Stimulated activated CD8-positive, alpha-beta memory T cell treated with anti-CD3 and anti-CD28 coated beads, Interleukin-12 subunit alpha, Interleukin-12 subunit beta, amount 100 ng/mL, for 4 hours (primary cell): ENCODE data around the gene TIGD7.

Experiments used
- DNase-seq: peaks from one replicate; pipeline ENCODE4 v3.0.0-alpha.2; 2020; ENCODE audit warnings: low read depth

The TIGD7 gene, protein sequence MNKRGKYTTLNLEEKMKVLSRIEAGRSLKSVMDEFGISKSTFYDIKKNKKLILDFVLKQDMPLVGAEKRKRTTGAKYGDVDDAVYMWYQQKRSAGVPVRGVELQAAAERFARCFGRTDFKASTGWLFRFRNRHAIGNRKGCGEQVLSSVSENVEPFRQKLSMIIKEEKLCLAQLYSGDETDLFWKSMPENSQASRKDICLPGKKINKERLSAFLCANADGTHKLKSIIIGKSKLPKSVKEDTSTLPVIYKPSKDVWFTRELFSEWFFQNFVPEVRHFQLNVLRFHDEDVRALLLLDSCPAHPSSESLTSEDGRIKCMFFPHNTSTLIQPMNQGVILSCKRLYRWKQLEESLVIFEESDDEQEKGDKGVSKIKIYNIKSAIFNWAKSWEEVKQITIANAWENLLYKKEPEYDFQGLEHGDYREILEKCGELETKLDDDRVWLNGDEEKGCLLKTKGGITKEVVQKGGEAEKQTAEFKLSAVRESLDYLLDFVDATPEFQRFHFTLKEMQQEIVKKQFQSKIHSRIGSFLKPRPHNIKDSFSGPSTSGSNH

DNA sequence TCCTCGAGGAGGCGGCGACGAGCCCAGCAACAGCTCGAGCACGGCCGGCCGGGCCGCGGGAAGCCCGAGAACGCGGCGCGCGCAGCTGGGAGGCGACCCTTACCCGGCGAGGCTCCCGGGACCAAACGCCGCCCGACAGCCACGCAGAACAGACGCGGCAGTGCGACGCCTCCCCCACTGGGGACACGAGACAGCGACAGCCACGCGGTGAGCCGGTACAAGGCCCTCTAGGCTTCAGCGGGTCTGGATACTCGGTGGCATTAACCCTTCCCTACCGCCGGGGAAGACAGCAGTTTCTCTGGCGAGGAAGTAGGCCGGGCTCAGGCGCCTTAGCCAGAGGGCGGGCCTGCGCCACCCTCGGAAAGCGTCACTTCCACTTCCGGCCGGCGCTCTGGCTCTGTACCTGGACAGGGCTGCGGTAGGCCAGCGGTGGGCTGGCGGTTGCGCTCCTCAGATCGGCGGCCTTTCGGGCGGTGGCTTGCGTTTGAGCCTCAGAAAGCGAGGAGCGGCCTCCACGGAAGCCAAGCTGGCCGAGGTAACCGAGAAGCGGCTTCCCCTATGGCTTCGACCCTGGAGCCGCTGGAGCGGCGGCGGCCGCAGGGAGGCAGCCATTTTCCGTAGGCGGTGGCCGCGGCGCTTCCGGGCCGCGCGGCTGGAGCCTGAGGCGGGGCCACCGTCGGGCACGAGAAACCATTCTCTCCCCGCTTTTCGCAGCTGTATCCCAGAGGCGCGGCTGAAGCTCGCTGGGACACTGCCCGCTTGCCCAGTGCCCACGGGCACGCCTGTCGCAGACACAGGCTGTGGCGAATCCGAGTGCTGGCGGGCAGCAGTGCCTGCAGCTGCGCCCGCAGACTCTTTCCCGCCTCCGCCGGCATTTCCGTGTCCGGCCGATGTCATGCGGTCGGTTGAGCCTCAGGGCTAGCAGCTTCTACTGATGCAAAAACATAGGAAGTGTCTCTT is at the start of gene TIGD7, which contains the start of gene ZNF75A:
TSS of gene TIGD7 (minus strand) at position 322 of the 960 bp plus-strand sequence. CDS start 4,816 bp downstream, outside the sequence.
TSS of gene ZNF75A (plus strand) at position 389 of the 960 bp plus-strand sequence. CDS start 2,932 bp downstream, outside the sequence.
- peak; percentile 74 for DNase-seq

DNA sequence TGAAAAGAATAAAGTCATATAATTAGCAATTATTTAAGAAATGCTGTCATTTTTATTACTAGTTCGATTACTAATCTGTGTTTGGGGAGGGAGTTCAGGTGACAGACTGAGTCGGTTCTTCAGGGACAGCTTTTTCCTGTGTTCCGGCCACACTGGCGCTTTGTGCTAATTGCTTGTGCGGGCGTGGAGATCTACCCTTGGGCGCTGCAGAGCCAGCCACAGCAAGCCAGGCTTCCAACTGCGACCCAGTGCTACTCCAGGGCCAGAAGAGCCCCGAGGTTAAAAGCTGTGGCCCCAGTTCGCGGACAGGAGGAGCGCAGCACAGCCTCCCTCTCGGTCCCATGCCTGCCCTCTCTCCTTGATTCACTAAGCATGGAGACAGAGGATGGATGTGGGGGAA is 43.9 kb upstream of the TIGD7 start:
- DNase-seq = no peak

DNA sequence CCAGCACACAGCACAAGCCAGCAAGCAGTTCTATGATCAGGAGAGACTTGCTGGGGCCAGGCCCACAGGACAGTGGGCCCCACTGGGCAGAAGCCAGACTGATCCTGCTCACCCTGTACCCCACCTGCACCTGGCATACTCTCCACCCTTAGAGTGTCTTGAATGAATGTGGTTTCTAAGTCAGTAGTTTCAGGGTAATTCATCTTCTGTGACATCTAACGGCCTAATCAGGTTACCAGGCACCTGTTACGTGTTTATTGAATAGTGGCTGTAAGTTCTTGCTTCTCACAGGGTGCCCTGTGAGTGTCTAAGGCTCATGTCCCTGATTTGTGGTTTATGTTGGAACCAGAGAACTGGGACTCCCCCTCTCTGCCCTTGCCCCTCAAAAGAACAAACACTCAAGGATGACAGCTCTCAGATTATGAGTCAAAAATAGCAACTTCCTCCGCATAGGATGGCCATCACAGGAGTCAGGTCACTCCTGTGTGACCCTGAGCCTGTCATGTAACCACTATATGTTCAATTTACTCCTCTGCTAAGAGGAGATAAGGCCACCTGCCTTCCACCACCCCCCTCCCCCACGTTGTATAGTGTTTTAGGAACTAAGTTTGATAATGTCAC is 43.4 kb upstream of the TIGD7 start:
- no peak for DNase-seq

DNA sequence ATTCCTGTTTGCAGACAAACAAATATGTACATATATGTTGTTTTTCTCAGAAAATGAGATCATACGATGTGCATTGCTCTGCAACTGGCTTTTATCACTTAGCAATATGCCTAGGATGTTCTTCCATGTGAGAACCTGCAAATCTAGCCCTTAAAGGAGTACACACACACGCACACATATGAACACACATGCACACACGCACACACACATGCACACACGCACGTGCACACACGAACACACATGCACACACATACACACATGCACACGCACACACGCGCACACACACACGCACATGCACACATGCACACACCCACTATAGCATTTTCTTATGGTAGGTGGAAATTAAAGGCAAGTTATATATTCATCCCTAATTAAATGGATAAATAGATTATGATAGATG is 42.4 kb upstream of the TIGD7 start:
- no peak for DNase-seq

DNA sequence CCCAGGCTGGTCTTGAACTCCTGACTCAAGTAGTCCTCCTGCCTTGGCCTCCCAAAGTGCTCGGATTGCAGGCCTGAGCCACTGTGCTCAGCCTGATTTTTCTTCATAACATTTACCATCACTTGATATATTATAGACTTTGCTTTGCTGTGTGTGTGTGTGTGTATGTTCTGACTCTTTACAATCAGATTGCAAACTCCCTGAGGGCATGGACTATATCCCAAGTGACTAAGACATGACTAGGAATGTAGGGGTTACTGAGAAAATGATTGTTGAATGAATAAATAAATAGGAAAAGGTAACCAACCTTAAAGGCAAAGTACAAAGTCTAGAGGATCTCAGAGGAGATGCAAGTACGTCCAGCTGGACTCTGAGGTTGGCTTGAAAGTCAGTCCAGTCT is 40.8 kb upstream of the TIGD7 start:
- no peak for DNase-seq

DNA sequence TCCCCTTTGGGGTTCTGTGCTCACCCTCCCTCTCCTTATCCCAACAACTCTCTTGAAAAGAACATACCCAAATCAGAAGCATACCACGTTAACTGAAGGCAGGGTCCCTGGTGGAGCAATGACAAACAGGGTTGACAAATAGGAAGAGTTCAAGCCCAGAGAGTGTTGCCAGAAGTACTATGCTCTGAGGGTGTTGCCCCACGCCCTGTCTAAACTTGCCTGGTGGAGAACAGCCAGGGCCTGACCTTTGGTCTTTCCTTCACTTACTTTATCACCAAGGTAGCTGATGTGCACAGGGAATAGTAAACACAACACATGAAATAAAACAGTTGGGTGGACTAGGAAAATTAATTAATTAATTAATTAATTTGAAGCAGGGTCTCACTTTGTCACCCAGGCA is 23.4 kb upstream of the TIGD7 start:
- DNase-seq = no peak

DNA sequence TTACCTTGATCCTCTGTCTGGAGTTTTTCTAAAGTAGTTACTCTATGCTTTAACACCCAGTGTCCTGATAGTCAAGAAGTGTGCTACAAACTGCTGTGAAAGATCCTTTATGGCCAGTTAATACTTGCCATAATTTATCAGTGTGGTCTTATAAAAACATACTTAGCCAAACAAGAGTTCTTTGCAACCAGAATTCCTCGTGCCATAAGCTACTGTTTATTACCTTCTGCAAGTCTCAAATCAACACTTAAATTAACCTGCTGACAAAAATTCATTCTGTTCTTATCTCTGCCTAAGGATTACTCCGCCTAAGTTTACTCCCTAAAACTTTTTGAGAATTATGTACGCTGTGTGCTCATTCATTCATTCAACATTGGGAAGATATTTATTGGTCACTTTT is 22.9 kb upstream of the TIGD7 start:
- no peak for DNase-seq

DNA sequence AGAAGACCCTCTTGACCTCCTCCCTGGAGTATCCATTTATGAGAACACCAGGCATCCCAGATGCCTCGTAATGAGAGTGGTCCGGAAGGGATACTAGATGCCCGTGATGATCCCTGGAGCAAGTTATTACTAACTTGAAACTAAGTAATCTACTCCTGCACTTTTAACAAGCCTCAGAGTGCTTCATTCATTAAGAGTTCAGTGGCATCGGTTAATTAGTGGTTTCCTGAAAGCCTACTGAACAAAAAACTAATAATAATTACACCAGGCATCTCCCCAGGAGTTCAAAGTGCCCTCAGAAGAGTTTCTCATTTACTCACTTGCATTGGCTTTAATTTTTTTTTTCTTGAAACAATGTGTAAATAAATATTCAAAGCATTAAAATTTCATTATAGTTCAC is 22.3 kb upstream of the TIGD7 start:
- no peak for DNase-seq

DNA sequence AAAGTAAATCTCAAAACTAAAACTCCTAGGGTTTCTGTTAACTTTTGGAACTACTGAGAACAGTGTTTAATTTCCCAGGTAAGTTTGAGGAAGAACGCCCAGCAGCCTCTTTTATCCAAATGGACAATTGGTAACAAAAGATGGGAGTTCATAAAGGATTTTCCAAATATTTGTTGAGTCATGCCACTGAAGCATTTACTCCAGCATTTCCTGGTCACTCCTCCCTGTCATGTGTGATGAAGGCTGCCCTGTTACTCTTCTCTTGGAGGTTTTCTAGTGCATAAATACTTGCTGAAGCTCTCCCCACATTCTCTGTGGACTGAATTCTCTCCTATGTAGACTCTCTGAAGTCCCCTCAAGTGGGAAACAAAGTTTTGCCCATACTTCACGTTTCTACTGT is 16.6 kb upstream of the TIGD7 start:
- no peak for DNase-seq

DNA sequence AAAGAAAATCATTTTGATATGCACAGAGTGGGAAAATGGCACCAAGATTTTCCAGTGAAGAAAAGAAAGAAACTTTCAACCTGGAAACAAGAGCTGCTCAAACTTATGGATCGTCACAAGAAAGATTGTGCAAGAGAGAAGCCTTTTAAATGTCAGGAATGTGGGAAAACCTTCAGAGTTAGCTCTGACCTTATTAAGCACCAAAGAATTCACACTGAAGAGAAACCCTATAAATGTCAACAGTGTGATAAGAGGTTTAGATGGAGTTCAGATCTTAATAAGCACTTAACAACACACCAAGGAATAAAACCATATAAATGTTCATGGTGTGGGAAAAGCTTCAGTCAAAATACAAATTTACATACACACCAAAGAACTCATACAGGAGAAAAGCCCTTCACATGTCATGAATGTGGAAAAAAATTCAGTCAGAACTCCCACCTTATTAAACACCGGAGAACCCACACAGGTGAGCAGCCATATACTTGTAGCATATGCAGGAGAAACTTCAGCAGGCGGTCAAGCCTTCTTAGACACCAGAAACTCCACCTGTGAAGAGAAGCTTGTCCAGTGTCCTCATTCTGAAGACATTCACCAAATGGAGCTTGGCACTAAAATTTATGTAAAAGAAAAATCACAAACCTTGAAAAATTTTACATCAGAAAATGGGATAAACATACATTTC is 12.2 kb upstream of the TIGD7 start:
- no peak for DNase-seq

DNA sequence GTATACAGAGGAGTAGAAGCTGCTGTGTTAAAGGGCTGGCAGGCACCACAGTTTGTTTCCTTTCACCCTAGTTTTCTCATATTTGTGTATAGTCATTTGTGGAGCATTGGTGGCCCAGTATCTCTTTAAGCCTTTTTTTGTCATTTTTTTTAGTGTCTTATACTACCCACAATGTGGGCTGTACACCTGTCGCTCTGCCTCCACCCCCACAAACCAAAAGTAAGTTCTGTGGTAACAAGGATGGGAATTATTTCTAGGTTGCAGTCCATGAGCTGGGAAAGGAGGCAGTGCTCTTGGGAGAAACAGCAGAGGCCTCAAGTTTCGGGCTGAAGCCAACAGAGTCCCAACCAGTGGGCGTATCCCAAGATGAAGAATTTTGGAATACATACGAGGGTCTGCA is 6.3 kb upstream of the TIGD7 start:
- DNase-seq = no peak

DNA sequence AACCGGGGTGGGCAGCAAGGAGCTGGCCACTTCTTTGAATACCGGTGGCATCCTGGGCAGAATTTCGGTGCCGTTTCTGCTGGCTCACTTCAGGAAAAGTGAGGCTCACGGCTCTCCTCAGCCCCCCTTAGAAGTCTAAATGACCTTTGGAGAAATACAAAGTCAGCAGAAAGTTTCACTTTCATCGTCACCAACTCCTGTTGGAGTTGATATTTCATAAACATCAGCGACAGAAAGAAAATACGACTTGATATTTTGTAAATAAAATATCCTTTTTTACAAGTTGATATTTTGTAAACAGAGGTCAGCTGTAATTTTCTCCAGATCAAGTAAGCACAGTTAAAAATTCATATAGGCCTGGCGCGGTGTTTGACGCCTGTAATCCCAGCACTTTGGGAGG is 848 bp upstream of the TIGD7 start:
- DNase-seq = no peak

DNA sequence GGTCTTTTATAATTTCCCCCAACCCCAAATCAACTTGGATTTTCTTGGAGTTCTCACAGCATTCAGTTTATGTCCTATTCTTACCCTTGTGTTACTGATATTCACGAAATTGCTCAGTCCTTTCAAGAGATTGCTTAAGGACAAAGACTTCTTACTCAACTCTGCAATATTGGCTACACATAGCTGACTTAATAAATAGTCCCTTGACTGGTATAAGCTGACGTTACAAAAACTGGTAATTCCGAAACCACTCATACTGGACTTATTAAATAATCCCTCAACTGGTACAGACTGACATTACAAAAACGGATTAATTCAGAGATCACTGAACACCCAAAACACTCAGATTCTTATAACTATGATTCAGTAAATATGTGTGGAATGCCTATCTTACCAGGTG is 860 bp downstream of the TIGD7 start:
- no peak for DNase-seq

DNA sequence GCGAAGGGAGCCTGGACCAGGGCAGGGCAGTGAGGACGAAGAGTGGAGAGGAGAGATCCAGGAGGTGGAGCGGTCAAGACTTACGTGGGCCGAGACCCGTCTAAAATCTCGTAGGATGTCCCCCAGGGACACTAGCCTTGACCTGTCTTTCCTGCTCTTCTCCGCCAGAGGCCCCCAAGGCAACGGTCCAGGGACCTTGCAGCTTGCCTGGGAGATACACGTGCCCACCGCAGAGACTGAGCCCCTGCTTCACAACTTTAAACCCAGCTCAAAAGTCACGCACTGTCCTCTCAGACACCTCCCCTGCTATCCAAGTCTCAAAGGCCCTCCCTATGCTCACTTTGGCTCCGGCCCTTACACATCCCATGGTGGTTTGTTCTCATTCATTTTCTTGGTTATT is 9.4 kb downstream of the TIGD7 start:
- no peak for DNase-seq

DNA sequence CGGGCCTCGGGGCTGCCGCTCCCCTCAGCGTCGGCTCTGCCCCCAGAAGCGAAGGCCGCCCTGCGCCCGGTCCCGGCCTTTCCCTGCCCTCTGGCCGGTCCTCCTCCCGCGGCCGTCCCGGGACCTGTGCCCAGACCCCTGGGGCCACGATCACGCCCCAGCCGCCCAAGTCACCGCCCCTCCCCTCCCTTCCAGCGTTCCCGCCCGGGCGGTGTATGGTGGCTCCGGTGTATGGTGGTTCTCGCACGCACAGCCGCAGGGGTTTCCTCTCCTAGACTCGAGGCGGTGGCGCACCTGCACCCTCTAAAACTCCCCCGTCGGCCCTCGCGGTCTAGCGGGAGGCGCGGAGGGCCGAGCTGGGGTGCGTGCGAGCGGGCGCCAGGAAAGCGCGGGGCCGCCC is 10.0 kb downstream of the TIGD7 start:
- DNase-seq = no peak

DNA sequence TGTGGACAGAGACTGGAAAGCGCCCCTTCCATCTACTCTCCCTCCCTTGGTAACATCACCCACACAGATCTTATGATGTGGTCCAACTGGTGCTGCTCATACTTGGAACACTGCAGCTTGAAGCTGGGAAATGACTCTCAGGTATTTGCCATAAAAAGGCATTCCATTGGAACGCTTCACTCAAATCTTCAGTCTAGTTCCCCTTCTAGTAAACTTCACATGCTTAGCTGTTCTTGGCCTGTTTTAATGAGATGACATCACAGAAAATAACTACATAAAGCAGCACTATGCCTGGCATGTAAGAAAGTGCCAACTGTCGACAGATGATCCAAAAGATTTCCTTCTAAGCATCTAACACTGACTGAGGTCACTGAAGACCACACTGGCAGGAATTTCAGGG is 12.6 kb downstream of the TIGD7 start:
- no peak for DNase-seq

DNA sequence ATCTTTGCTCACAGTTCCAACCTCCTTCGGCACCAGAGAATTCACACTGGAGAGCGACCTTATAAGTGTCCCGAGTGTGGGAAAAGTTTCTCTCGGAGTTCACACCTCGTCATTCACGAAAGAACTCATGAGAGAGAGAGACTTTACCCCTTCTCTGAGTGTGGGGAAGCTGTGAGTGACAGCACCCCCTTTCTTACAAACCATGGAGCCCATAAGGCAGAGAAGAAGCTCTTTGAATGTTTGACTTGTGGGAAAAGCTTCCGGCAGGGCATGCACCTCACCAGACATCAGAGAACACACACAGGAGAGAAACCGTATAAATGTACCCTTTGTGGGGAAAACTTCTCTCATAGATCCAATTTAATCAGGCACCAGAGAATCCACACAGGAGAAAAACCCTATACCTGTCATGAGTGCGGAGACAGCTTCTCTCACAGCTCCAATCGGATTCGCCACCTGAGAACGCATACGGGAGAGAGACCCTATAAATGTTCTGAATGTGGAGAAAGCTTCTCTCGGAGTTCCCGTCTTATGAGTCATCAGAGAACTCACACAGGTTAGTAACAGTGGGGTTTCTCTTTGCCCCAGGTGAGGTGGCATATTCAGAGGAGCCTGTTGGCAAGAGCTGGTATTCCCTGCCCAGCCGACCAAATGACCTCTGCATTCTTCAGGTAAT is 15.1 kb downstream of the TIGD7 start:
- DNase-seq = no peak

DNA sequence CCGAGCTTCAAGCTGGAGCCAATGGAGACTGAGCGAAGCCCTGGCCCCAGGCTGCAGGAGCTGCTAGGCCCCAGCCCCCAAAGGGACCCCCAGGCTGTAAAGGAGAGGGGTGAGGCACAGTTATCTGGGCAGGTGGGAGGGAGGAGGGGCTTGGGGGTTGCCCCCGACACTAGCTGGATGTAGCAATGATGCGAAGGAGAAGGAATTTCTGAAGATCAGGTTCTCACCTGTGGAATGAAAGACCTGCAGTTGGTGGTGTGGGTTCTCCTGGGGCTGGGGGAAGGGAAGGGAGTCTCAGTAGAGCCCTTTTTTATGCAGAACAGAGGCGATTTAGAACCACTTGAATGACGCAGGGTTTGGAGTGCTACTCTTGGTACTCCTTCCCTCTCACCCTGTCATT is 20.1 kb downstream of the TIGD7 start:
- no peak for DNase-seq

DNA sequence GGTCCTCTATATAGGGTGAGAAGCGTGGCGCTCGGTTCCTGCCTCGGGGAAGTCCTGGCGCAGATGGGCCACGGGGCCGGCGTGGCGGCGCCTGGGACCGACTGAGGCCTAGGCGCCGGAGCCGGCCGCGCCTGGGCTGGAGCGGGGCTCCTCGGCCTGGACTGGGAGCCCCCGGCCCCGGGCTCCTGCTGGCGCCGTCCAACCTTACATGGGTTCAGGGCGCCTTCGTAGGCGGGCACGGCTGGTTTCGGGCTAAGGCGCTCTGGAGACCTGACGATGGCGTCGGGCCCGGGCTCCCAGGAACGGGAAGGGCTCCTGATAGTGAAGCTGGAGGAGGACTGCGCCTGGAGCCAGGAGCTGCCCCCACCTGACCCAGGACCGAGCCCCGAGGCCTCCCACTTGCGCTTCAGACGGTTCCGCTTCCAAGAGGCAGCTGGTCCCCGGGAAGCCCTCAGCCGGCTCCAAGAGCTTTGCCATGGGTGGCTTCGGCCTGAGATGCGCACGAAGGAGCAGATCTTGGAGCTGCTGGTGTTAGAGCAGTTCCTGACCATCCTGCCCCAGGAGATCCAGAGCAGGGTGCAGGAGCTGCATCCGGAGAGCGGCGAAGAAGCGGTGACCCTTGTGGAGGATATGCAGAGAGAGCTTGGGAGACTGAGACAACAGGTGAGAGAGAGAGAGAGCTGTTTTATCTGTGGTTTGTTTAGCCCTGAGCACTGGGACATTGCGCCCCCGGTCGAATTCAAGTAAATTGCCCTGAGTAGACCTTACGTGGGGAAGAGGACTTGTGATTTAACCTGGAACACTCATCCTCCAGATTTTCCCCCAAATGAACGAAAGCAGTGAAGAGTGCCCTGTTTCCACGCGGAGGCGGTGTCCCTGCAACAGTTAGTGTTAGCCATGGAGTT is 21.4 kb downstream of the TIGD7 start:
- DNase-seq = no peak
